Stomach (tissue), 9 donors: ENCODE measurements around the gene ATP1B3. TPM values are rescaled to one million over a fixed set of nuclear protein-coding genes. Genes with fewer than 3 reads are reported as not detected.

Source experiments
- DNase-seq, 2 donors: peaks; one replicate each; pipeline versions ENCODE4 v3.0.0 to v3.0.0-alpha.2; 2013 to 2019
- H3K27ac ChIP-seq, 5 donors: fragments of 200-600 bp in 4 of 5; sonication (generic) in 4 of 5; one replicate each; pipeline ENCODE4 v1.5.1; 2013 to 2019; ENCODE audit warnings: mild to moderate bottlenecking in 1 of 5, moderate library complexity in 1 of 5
- H3K27me3 ChIP-seq, 3 donors: fragments of 200-600 bp; sonication (generic); one replicate each; pipeline ENCODE4 v1.5.1; 2017 to 2019; ENCODE audit warnings: mixed run types in 1 of 3
- H3K36me3 ChIP-seq, 4 donors: fragments of 200-600 bp; sonication (generic); 1 replicate in 3 of 4; 2 replicates in 1 of 4; pipeline ENCODE4 v1.5.1; 2016 to 2019
- H3K4me1 ChIP-seq, 4 donors: fragments of 200-600 bp; sonication (generic); one replicate each; pipeline ENCODE4 v1.5.1; 2016 to 2019
- H3K4me3 ChIP-seq, 4 donors: fragments of 200-600 bp; sonication (generic) in 3 of 4; one replicate each; pipeline ENCODE4 v1.5.1; 2016 to 2019; ENCODE audit warnings: mild to moderate bottlenecking in 1 of 4
- H3K9me3 ChIP-seq, 4 donors: fragments of 200-600 bp; sonication (generic); one replicate each; pipeline ENCODE4 v1.5.1; 2016 to 2019
- EP300 ChIP-seq: sonication (generic); formaldehyde crosslinking; IDR thresholded peaks from one replicate; pipeline ENCODE4 v1.6.1; 2017; ENCODE audit warnings: antibody characterized with exemption
- POLR2A ChIP-seq, 4 donors: fragments of 450-650 bp; IDR thresholded peaks; one replicate each; pipeline ENCODE4 v1.6.1; 2016; ENCODE audit warnings: antibody characterized with exemption in 4 of 4, control low read depth in 2 of 4, mild to moderate bottlenecking in 1 of 4, moderate library complexity in 1 of 4
- POLR2AphosphoS5 ChIP-seq, 3 donors: sonication (generic); formaldehyde crosslinking; IDR thresholded peaks; one replicate each; pipeline ENCODE4 v1.6.1; 2016; ENCODE audit warnings: antibody characterized with exemption in 3 of 3
- WGBS, 5 donors: extraction: QIAGEN DNeasy Blood & Tissue Kit in 3 of 5; methylation state at CpG; one replicate each; pipeline versions ENCODE4 v1.1.5 to v1.1.7; 2013 to 2018; 5-methylcytosine and 5-hydroxymethylcytosine counted together
- intact Hi-C: fragments of 100-400 bp; cut with DNase I; formaldehyde crosslinking; loops from one replicate; pipeline ENCODE4 v1.15.1; 2023; ENCODE audit warnings: low total_unique reads
- polyA plus RNA-seq, 3 donors: library from polyadenylated mRNA; stranded (reverse); fragments of 200-250 nt; gene quantifications; one replicate each; pipeline ENCODE4 v1.2.3, GENCODE V29; 2013
- total RNA-seq, 5 donors: library from RNA; depleted of rRNA; stranded (reverse); fragments of >200 nt; gene quantifications; one replicate each; pipeline versions ENCODE4 v1.1.0 to v1.2.3, GENCODE V29; 2014 to 2016
- TF ChIP-seq, protein P1 (sequence below), 7 experiments: fragments of 450-650 bp in 4 of 7; fragments of 200-600 bp in 3 of 7; sonication (generic) in 3 of 7; IDR thresholded peaks; one replicate each; pipeline ENCODE4 v1.5.1; 2016 to 2019; ENCODE audit warnings: antibody characterized with exemption in 7 of 7, control low read depth in 2 of 7, mild to moderate bottlenecking in 1 of 7
- donor health status: healthy with polysubstance abuse.
- donor health status: Bipolar disorder and iron deficiency.
- donor health status: healthy.

Gene ATP1B3
- total and polyA plus RNA-seq, 8 donors = 19.6 to 122 (median 47.5) TPM

DNA sequence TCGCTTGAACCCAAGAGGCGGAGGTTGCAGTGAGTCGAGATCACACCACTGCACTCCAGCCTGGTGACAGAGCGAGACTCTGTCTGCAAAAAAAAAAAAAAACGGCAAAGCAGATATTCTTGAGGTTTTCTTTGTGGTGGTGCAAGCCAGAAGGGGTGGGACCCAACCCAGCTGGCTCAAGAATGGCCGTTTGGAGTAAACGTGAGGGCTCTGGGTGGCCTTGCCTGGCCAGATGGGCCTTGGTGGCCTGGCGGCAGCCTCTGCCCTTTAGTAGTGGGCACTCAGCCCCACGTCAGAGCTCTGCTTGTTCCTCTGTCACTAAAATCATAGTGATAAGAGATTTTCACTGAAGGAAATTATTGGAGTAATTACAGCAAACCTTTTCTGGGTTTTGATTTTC, 50.5 kb downstream of the ATP1B3 start:
- Histone ChIP-seq H3K36me3 (peaks cover 13 to 57% (median 48%) of the 10 kb centered on the region in 4 donors), H3K27ac (no peak overlapping the region), H3K9me3 (no peaks in the 10 kb centered on the region), H3K27me3 (no peaks in the 10 kb centered on the region), H3K4me1 (no peaks in the 10 kb centered on the region), H3K4me3 (no peak overlapping the region)
- intact Hi-C loops = no loop called here
- TF ChIP-seq POLR2A (IDR thresholded peaks at IDR 0.05) (no peak), POLR2AphosphoS5 (IDR thresholded peaks at IDR 0.05) (no peak), EP300 (no peak)
- TF ChIP-seq, protein P1, sequence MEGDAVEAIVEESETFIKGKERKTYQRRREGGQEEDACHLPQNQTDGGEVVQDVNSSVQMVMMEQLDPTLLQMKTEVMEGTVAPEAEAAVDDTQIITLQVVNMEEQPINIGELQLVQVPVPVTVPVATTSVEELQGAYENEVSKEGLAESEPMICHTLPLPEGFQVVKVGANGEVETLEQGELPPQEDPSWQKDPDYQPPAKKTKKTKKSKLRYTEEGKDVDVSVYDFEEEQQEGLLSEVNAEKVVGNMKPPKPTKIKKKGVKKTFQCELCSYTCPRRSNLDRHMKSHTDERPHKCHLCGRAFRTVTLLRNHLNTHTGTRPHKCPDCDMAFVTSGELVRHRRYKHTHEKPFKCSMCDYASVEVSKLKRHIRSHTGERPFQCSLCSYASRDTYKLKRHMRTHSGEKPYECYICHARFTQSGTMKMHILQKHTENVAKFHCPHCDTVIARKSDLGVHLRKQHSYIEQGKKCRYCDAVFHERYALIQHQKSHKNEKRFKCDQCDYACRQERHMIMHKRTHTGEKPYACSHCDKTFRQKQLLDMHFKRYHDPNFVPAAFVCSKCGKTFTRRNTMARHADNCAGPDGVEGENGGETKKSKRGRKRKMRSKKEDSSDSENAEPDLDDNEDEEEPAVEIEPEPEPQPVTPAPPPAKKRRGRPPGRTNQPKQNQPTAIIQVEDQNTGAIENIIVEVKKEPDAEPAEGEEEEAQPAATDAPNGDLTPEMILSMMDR (IDR thresholded peaks at IDR 0.05) = no peak
- no peak for DNase-seq
- 68 to 83% (median 76%) methylated on average over 9 of the region's 9 CpGs for WGBS, 5 donors

DNA sequence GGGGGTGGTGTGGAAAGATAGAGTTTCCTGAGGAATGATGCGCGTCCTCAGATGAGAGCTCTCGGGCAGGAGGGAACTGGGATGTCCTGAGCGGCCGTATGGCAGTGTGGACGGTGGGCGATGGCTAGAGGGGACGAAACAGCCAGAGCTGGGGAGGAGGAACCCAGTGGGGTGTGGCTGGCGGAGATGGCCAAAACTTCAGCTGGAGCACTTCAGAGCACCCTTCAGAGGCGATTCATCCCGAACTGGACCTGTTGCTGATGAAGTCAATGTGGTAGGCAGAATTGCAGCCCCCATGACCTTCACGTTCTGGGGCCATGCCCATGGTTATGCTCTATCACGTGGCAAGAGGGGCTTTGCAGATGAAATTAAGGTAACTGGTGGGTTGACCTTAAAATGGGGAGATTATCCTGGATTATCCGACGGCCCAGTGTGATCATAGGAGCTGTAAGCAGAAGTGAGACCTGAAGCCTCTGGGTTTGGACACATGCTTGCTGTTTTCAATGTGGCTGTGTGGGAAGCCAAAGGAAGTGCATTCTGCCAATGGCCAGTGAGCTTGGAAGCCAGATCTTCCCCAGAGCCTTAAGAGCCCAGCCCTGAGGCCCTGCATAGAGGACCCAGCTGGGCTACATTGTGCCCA, 52.3 kb downstream of the ATP1B3 start:
- intact Hi-C loops = no loop called here
- no peak for DNase-seq
- Histone ChIP-seq H3K4me1 (no peaks in the 10 kb centered on the region), H3K9me3 (no peaks in the 10 kb centered on the region), H3K27me3 (no peaks in the 10 kb centered on the region), H3K27ac (no peak overlapping the region), H3K36me3 (peaks cover 3 to 39% (median 31%) of the 10 kb centered on the region in 4 donors), H3K4me3 (no peak overlapping the region)
- 91 to 97% (median 95%) methylated on average over 14 to 15 of the region's 15 CpGs for WGBS, 5 donors
- TF ChIP-seq POLR2A (IDR thresholded peaks at IDR 0.05) (no peak), EP300 (no peak), POLR2AphosphoS5 (IDR thresholded peaks at IDR 0.05) (no peak)
- TF ChIP-seq, protein P1 (IDR thresholded peaks at IDR 0.05) = no peak

DNA sequence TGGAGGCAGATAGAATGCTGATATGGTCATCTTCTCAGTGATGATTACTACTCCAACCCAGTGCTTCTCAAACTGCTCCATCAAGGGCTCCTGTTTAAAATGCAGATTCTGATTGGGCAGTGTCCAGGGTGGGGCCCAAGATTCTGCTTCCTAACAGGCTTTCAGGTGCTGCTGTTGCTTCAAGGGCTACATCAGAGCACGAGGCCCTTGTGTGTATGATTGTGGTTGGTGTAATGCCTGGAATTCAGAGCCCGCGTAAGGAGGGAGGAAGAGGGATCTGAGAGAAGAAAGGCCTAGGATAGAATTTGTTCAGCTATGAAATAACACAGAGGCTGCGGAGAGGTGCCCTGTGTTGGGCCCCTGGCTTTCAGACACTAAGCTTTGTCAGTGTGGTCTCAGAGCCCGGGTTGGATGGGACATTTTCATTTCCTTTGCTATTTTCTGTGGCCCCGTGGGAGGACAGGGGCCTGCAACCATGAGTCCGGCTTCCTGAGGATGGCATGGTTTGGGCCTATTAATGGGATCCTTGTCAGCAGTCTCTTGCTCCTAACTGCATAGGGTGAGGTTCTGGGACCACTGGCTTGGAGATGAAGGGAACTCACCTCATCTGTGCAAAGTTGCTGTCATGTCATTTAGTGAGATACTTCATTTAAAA, 53.0 kb downstream of the ATP1B3 start:
- DNase-seq = no peak
- no peaks in the 10 kb centered on the region for H3K27me3 ChIP-seq
- no peaks in the 10 kb centered on the region for H3K4me1 ChIP-seq
- no peaks in the 10 kb centered on the region for H3K9me3 ChIP-seq
- no peak overlapping the region for H3K27ac ChIP-seq
- no peak for TF ChIP-seq POLR2AphosphoS5 (IDR thresholded peaks at IDR 0.05)
- no peak for TF ChIP-seq POLR2A (IDR thresholded peaks at IDR 0.05)
- peaks cover 0 to 33% (median 27%) of the 10 kb centered on the region in 4 donors for H3K36me3 ChIP-seq
- intact Hi-C loops = no loop called here
- H3K4me3 ChIP-seq = no peak overlapping the region
- 89 to 93% (median 93%) methylated on average over 7 of the region's 7 CpGs for WGBS, 5 donors

DNA sequence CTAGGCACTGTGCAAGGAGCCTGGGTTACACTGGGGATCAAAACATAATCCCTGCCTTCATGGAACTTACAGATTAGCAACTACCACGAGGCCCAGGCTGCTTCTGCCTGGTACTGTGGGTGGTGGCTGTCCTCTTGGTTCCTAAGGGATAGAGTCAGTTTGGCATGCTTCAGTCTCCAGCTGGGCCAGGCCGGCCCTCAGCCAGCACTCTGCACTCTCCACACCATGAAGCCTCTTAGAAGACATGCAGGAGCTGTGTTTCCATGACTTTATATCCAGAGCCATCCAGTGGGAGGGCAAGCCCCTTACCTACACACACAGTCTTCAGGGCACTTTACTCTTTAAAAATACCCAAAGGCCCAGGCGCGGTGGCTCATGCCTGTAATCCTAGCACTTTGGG, 54.4 kb downstream of the ATP1B3 start:
- no peak overlapping the region for H3K4me3 ChIP-seq
- H3K4me1 ChIP-seq = no peaks in the 10 kb centered on the region
- peaks cover 0 to 20% (median 16%) of the 10 kb centered on the region in 4 donors for H3K36me3 ChIP-seq
- DNase-seq = no peak
- WGBS, 5 donors = 88 to 99% (median 94%) methylated on average over 4 of the region's 4 CpGs
- TF ChIP-seq, protein P1 (IDR thresholded peaks at IDR 0.05) = no peak
- TF ChIP-seq POLR2A (IDR thresholded peaks at IDR 0.05) (no peak), POLR2AphosphoS5 (IDR thresholded peaks at IDR 0.05) (no peak), EP300 (no peak)
- no peak overlapping the region for H3K27ac ChIP-seq
- H3K9me3 ChIP-seq = no peaks in the 10 kb centered on the region
- intact Hi-C loops = no loop called here
- H3K27me3 ChIP-seq = no peaks in the 10 kb centered on the region
